ENCODE data around the gene KDF1. TPM values are rescaled to one million over a fixed set of nuclear protein-coding genes. Genes with fewer than 3 reads are reported as not detected.

Gene KDF1
- total and polyA plus RNA-seq, 7 experiments from 2014 or later = 1.7 to 9.5 (median 2.2) TPM; not detected in 1

DNA sequence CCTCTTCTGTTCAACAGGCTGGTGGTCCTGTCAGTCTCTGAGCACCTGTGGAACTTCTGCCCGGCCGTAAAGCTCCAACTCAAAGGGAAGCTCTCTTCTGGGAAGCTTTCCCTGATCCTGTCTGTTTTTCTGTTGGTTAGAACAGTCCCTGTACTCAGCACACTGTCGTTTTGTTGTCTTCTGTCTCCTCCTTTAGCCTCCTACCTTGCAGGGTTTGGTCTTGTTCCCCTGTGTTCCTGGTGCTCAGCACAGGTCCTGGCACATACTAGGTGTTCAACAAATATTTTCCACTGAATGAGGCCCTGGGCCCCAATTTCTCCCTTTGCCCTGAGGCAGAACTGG is 328 bp upstream of the KDF1 start:
- peaks cover 8 to 73% (median 21%) of the 10 kb centered on the region in 5 donors for H3K27me3 Mint-ChIP-seq
- DNase-seq = no peak
- H3K4me3 ChIP-seq (ENCODE audit: low read length) = peak overlapping the region; percentile 61
- H3K27ac Mint-ChIP-seq = peak overlapping the region in 7 of 9 donors; percentile 38 to 83 (median 67)
- H3K36me3 Mint-ChIP-seq = peaks cover 0 to 11% (median 9%) of the 10 kb centered on the region in 5 donors
- H3K4me1 ChIP-seq (ENCODE audit: control insufficient read depth in 2 of 2, insufficient read depth in 2 of 2, low read length in 2 of 2) = peaks cover 6 to 8% of the 10 kb centered on the region in 2 donors
- peaks cover 0 to 3% (median 0%) of the 10 kb centered on the region in 11 donors for H3K9me3 Mint-ChIP-seq
- ChIA-PET POLR2A (interaction anchor here (0.6 to 0.9 kb wide), 3 partner anchors 70 to 794 kb away, joined by 3 to 4 read pairs (median 3); partner anchors contain the start of gene GPN2), CTCF (interaction anchor here (0.7 kb wide), 1 partner anchor 22 kb away, joined by 3 read pairs; no protein-coding TSS in a partner anchor)
- H3K4me3 Mint-ChIP-seq = peak overlapping the region; percentile 74 to 90 (median 84)
- no peaks in the 10 kb centered on the region for H3K9me3 ChIP-seq (ENCODE audit: control insufficient read depth in 2 of 3, low read length in 3 of 3)
- intact Hi-C loops (cut with micrococcal nuclease) = no loop called here
- no peaks in the 10 kb centered on the region for H3K36me3 ChIP-seq (ENCODE audit: control insufficient read depth in 2 of 3, insufficient read depth in 3 of 3, low read length in 3 of 3)
- peaks cover 4 to 11% (median 5%) of the 10 kb centered on the region in 7 donors for H3K4me1 Mint-ChIP-seq
- H3K27ac ChIP-seq (ENCODE audit: low read depth, low read length) = no peak overlapping the region
- H3K27me3 ChIP-seq (ENCODE audit: control insufficient read depth in 2 of 2, insufficient read depth in 2 of 2, low read length in 2 of 2) = peaks cover 0 to 6% of the 10 kb centered on the region in 2 donors
- no peak for ATAC-seq

DNA sequence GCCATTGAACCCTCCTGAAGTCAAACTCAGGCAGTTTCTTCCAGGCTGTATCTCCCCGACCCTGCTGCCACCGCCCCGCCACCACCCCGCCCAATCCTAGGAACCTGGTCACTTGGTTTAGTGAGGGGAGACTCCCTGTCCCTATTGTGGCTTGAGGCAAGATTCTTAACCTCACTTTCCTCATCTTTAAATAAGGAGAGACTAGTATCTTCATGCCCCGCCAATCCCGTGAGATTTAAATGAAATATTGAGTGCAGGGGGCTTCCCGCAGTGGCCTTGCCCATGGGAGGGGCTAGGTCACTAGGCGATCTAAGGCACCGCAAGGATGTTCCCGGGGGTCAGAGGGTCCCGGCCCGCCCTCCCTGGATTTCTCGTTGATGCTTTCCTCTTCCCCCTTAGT is 998 bp downstream of the KDF1 start:
- DNase-seq = no peak
- CTCF ChIA-PET = no interaction called here
- no peak overlapping the region for H3K27ac ChIP-seq (ENCODE audit: low read depth, low read length)

DNA sequence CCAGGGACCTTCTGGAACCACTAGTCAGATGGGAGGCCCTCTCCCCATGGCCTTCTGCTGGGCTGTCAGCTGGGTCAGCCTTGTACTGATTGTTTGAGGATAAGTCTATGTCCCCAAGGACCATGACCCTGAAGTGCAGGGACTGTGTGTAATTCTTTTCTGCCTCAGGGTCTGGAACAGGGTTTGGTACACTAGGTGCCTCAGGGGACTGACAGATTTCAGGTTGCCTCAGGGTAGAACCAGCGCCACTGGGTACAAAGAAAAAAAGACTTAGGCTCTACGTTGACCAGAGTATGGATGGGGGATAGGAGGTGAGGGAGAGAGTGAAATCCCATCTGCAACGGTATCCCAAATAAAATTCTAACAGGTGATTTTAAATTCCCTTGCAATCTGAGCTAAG is 3.0 kb downstream of the KDF1 start:
- Histone ChIP-seq H3K27ac (ENCODE audit: low read depth, low read length) (no peak overlapping the region), H3K4me3 (ENCODE audit: low read length) (no peak overlapping the region), H3K36me3 (ENCODE audit: control insufficient read depth in 2 of 3, insufficient read depth in 3 of 3, low read length in 3 of 3) (no peaks in the 10 kb centered on the region), H3K4me1 (ENCODE audit: control insufficient read depth in 2 of 2, insufficient read depth in 2 of 2, low read length in 2 of 2) (peaks cover 6 to 8% of the 10 kb centered on the region in 2 donors), H3K9me3 (ENCODE audit: control insufficient read depth in 2 of 3, low read length in 3 of 3) (no peaks in the 10 kb centered on the region), H3K27me3 (ENCODE audit: control insufficient read depth in 2 of 2, insufficient read depth in 2 of 2, low read length in 2 of 2) (peaks cover 0 to 6% of the 10 kb centered on the region in 2 donors)
- H3K4me3 Mint-ChIP-seq = peak overlapping the region in 3 of 10 donors; percentile 25 to 48 (median 26)
- H3K27me3 Mint-ChIP-seq = peaks cover 3 to 58% (median 10%) of the 10 kb centered on the region in 5 donors
- POLR2A ChIA-PET = interaction anchor here (0.6 kb wide), 1 partner anchor 1548 kb away, joined by 3 read pairs; the partner anchor contains the start of gene RCC1
- DNase-seq (no peak), ATAC-seq (no peak)
- H3K27ac Mint-ChIP-seq = no peak overlapping the region
- peaks cover 0 to 3% (median 0%) of the 10 kb centered on the region in 11 donors for H3K9me3 Mint-ChIP-seq
- H3K4me1 Mint-ChIP-seq = peaks cover 5 to 11% (median 6%) of the 10 kb centered on the region in 7 donors
- peaks cover 0 to 23% (median 18%) of the 10 kb centered on the region in 5 donors for H3K36me3 Mint-ChIP-seq
- intact Hi-C loops (cut with micrococcal nuclease) = no loop called here
- CTCF ChIA-PET = interaction anchor here (0.6 kb wide), 1 partner anchor 135 kb away, joined by 3 read pairs; no protein-coding TSS in a partner anchor

More for the DNA sequence above, 998 bp downstream of the KDF1 start:
- POLR2A ChIA-PET = no interaction called here
- peaks cover 5 to 11% (median 6%) of the 10 kb centered on the region in 7 donors for H3K4me1 Mint-ChIP-seq
- intact Hi-C loops (cut with micrococcal nuclease) = no loop called here
- H3K9me3 ChIP-seq (ENCODE audit: control insufficient read depth in 2 of 3, low read length in 3 of 3) = no peaks in the 10 kb centered on the region
- peaks cover 6 to 8% of the 10 kb centered on the region in 2 donors for H3K4me1 ChIP-seq (ENCODE audit: control insufficient read depth in 2 of 2, insufficient read depth in 2 of 2, low read length in 2 of 2)
- ATAC-seq = no peak
- H3K27ac Mint-ChIP-seq = no peak overlapping the region
- peaks cover 6 to 69% (median 16%) of the 10 kb centered on the region in 5 donors for H3K27me3 Mint-ChIP-seq
- peak overlapping the region; percentile 29 to 89 (median 57) for H3K4me3 Mint-ChIP-seq
- peak overlapping the region; percentile 61 for H3K4me3 ChIP-seq (ENCODE audit: low read length)
- H3K9me3 Mint-ChIP-seq = peaks cover 0 to 3% (median 0%) of the 10 kb centered on the region in 11 donors
- peaks cover 0 to 15% (median 9%) of the 10 kb centered on the region in 5 donors for H3K36me3 Mint-ChIP-seq
- H3K27me3 ChIP-seq (ENCODE audit: control insufficient read depth in 2 of 2, insufficient read depth in 2 of 2, low read length in 2 of 2) = peaks cover 0 to 6% of the 10 kb centered on the region in 2 donors
- H3K36me3 ChIP-seq (ENCODE audit: control insufficient read depth in 2 of 3, insufficient read depth in 3 of 3, low read length in 3 of 3) = no peaks in the 10 kb centered on the region

DNA sequence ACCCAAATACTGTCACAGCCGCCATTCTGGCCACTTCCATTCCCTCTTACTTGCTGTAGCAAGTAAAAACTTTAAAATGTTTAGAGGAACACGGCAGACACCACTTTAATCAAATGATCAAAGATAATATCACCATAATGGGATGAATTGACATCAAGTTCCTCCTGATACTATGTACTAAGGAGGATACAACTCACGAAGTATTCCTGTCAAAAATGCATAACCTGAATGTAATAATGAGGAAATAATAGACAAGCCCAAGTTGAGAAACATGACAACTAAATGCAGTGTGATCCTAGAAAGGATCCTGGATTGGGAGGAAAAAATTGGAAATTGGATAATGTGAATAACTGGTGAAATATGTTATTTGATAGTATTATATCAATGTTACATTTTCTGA is 3.9 kb downstream of the KDF1 start:
- intact Hi-C loops (cut with micrococcal nuclease) = no loop called here
- H3K9me3 Mint-ChIP-seq = peaks cover 0 to 3% (median 0%) of the 10 kb centered on the region in 11 donors
- peaks cover 6 to 8% of the 10 kb centered on the region in 2 donors for H3K4me1 ChIP-seq (ENCODE audit: control insufficient read depth in 2 of 2, insufficient read depth in 2 of 2, low read length in 2 of 2)
- ChIA-PET CTCF (no interaction called here), POLR2A (no interaction called here)
- H3K4me1 Mint-ChIP-seq = peaks cover 5 to 11% (median 6%) of the 10 kb centered on the region in 7 donors
- H3K36me3 ChIP-seq (ENCODE audit: control insufficient read depth in 2 of 3, insufficient read depth in 3 of 3, low read length in 3 of 3) = peaks cover 0 to 5% (median 0%) of the 10 kb centered on the region in 3 experiments
- no peak overlapping the region for H3K27ac ChIP-seq (ENCODE audit: low read depth, low read length)
- H3K36me3 Mint-ChIP-seq = peaks cover 0 to 26% (median 19%) of the 10 kb centered on the region in 5 donors
- DNase-seq (no peak), ATAC-seq (no peak)
- no peak overlapping the region for H3K4me3 ChIP-seq (ENCODE audit: low read length)
- peaks cover 0 to 48% (median 4%) of the 10 kb centered on the region in 5 donors for H3K27me3 Mint-ChIP-seq
- no peak overlapping the region for H3K27ac Mint-ChIP-seq
- peaks cover 0 to 6% of the 10 kb centered on the region in 2 donors for H3K27me3 ChIP-seq (ENCODE audit: control insufficient read depth in 2 of 2, insufficient read depth in 2 of 2, low read length in 2 of 2)
- H3K4me3 Mint-ChIP-seq = no peak overlapping the region
- no peaks in the 10 kb centered on the region for H3K9me3 ChIP-seq (ENCODE audit: control insufficient read depth in 2 of 3, low read length in 3 of 3)

DNA sequence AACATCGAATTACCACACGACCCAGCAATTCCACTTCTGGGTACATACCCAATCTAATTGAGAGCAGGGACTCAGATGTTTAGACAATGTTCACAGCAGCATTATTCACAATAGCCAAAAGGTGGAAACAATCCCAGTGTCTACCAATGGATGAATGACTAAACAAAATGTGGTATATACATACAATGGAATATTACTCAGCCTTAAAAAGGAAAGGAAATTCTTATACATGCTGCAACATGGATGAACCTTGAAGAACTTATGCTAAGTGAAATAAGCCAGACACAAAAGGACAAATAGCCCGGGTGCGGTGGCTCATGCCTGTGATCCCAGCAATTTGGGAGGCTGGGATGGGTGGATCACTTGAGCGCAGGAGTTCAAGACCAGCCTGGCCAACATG is 6.9 kb downstream of the KDF1 start:
- DNase-seq = no peak
- Mint-ChIP-seq H3K4me3 (no peak overlapping the region), H3K27me3 (peaks cover 0 to 22% (median under 1%) of the 10 kb centered on the region in 5 donors), H3K27ac (no peak overlapping the region), H3K9me3 (peaks cover 0 to 3% (median 0%) of the 10 kb centered on the region in 11 donors), H3K36me3 (peaks cover 0 to 29% (median 24%) of the 10 kb centered on the region in 5 donors), H3K4me1 (peaks cover 0 to 3% (median 0%) of the 10 kb centered on the region in 7 donors)
- Histone ChIP-seq H3K4me1 (ENCODE audit: control insufficient read depth in 2 of 2, insufficient read depth in 2 of 2, low read length in 2 of 2) (no peaks in the 10 kb centered on the region), H3K27ac (ENCODE audit: low read depth, low read length) (no peak overlapping the region), H3K9me3 (ENCODE audit: control insufficient read depth in 2 of 3, low read length in 3 of 3) (no peaks in the 10 kb centered on the region), H3K27me3 (ENCODE audit: control insufficient read depth in 2 of 2, insufficient read depth in 2 of 2, low read length in 2 of 2) (peaks cover 0 to 6% of the 10 kb centered on the region in 2 donors), H3K4me3 (ENCODE audit: low read length) (no peak overlapping the region), H3K36me3 (ENCODE audit: control insufficient read depth in 2 of 3, insufficient read depth in 3 of 3, low read length in 3 of 3) (peaks cover 0 to 10% (median 0%) of the 10 kb centered on the region in 3 experiments)
- intact Hi-C loops (cut with micrococcal nuclease) = no loop called here
- ChIA-PET CTCF (no interaction called here), POLR2A (no interaction called here)
- ATAC-seq = no peak

DNA sequence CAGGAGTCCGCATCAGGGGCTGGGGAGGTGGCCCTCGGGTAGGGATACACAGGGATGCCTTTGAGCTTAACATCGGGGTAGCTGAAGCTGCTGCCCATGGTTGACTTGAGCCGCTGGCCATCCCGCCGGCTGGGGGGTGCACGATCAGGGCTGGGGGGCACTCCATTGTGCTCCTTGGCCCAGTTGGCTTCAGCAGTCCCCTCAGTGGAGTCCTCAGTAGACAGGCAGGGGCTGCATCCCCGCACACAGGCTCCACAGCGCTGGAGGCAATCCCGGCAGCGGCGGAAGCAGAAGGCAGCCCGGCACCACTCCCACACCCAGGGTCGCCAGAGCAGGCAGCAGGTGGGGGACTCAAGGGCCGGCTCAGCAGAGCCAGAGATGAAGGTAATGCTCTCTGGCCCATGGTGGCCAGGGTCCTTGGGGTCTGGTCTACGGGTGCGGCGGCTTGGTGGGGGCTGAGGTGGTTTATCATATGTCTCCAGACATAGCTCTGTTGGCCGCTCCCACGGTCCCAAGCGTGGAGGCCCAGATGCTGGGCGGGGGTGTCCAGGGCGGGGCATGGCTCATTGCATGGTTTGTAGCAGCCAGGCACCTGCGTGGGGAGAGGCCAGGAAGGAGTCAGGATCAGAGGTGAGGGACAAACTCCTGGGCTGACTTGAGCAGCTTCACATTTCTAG is 8.3 kb downstream of the KDF1 start:
- Histone ChIP-seq H3K36me3 (ENCODE audit: control insufficient read depth in 2 of 3, insufficient read depth in 3 of 3, low read length in 3 of 3) (peaks cover 0 to 15% (median 0%) of the 10 kb centered on the region in 3 experiments), H3K27ac (ENCODE audit: low read depth, low read length) (no peak overlapping the region), H3K4me1 (ENCODE audit: control insufficient read depth in 2 of 2, insufficient read depth in 2 of 2, low read length in 2 of 2) (no peaks in the 10 kb centered on the region), H3K4me3 (ENCODE audit: low read length) (no peak overlapping the region), H3K9me3 (ENCODE audit: control insufficient read depth in 2 of 3, low read length in 3 of 3) (no peaks in the 10 kb centered on the region), H3K27me3 (ENCODE audit: control insufficient read depth in 2 of 2, insufficient read depth in 2 of 2, low read length in 2 of 2) (peaks cover 0 to 6% of the 10 kb centered on the region in 2 donors)
- Mint-ChIP-seq H3K27me3 (peaks cover 0 to 16% (median 0%) of the 10 kb centered on the region in 5 donors), H3K4me3 (no peak overlapping the region), H3K27ac (no peak overlapping the region), H3K36me3 (peaks cover under 1 to 26% (median 24%) of the 10 kb centered on the region in 5 donors), H3K9me3 (peaks cover 0 to 3% (median 0%) of the 10 kb centered on the region in 11 donors), H3K4me1 (peaks cover 0 to 3% (median 0%) of the 10 kb centered on the region in 7 donors)
- ATAC-seq (no peak), DNase-seq (no peak)
- CTCF ChIA-PET = no interaction called here
- POLR2A ChIA-PET = no interaction called here
- intact Hi-C loops (cut with micrococcal nuclease) = no loop called here
